Left lung (tissue), 10 donors: Measurements from ENCODE around the gene ARHGAP10. TPM values are rescaled to one million over a fixed set of nuclear protein-coding genes. Genes with fewer than 3 reads are reported as not detected.
"Not testable (repeated sequence)": the region's sequence is repeated elsewhere in the genome, so short reads cannot be mapped to it uniquely, and the experiment has no call there.

Experiments used
- ATAC-seq: fragments of 200-7000 bp; cut with Tn5 transposase; one replicate; pipeline ENCODE4 v1.9.1; 2020; ENCODE audit warnings: moderate library complexity
- DNase-seq, 4 donors: peaks; one replicate each; pipeline ENCODE4 v3.0.0-alpha.2; 2013 to 2020
- H3K27ac ChIP-seq, 2 donors: fragments of 200-600 bp; sonication (generic) in 1 of 2; one replicate each; pipeline versions ENCODE4 v1.5.0 to v1.8.0; 2020 to 2021
- H3K27me3 ChIP-seq, 2 donors: fragments of 200-600 bp; sonication (generic) in 1 of 2; one replicate each; pipeline versions ENCODE4 v1.5.0 to v1.8.0; 2020 to 2021
- H3K36me3 ChIP-seq, 2 donors: fragments of 200-600 bp; sonication (generic) in 1 of 2; one replicate each; pipeline versions ENCODE4 v1.5.0 to v1.8.0; 2020 to 2021
- H3K4me1 ChIP-seq, 2 donors: fragments of 200-600 bp; one replicate each; pipeline ENCODE4 v1.8.0; 2021
- H3K4me3 ChIP-seq, 2 donors: fragments of 200-600 bp; sonication (generic) in 1 of 2; one replicate each; pipeline versions ENCODE4 v1.5.0 to v1.8.0; 2020 to 2021; ENCODE audit warnings: mild to moderate bottlenecking in 1 of 2
- H3K9me3 ChIP-seq, 2 donors: fragments of 200-600 bp; sonication (generic) in 1 of 2; one replicate each; pipeline versions ENCODE4 v1.5.0 to v1.8.0; 2020 to 2021
- intact Hi-C, 2 donors: fragments of 100-400 bp; cut with DNase I; formaldehyde crosslinking; loops; one replicate each; pipeline versions ENCODE4 v1.11.2 to v1.14.2; 2022
- polyA plus RNA-seq, 6 donors: library from polyadenylated mRNA; unstranded; fragments of 120-200 nt; gene quantifications; one replicate each; pipeline ENCODE4 v1.2.1, GENCODE V29; 2013; ENCODE audit not compliant: insufficient read length in 6 of 6
- total RNA-seq, 2 donors: library from RNA; stranded (reverse); fragmentation: NEBNext Ultra II Directional; extraction: Animal tissue kit (Norgen Biotek cat#: 25700); gene quantifications; one replicate each; pipeline ENCODE4 v1.2.1, GENCODE V29; 2021
- TF ChIP-seq, protein P1 (sequence below), 2 donors: fragments of 200-600 bp; sonication (generic) in 1 of 2; IDR thresholded peaks; one replicate each; pipeline versions ENCODE4 v1.5.0 to v1.8.0; 2021; ENCODE audit warnings: antibody characterized with exemption in 2 of 2
- donor health status: DM: no; HTN: yes; CAD: no.
- donor health status: DM: no; HTN: no; CAD: no.

ARHGAP10 gene
- total and polyA plus RNA-seq, 8 donors: 11.6 to 25.4 (median 14.2) TPM

DNA sequence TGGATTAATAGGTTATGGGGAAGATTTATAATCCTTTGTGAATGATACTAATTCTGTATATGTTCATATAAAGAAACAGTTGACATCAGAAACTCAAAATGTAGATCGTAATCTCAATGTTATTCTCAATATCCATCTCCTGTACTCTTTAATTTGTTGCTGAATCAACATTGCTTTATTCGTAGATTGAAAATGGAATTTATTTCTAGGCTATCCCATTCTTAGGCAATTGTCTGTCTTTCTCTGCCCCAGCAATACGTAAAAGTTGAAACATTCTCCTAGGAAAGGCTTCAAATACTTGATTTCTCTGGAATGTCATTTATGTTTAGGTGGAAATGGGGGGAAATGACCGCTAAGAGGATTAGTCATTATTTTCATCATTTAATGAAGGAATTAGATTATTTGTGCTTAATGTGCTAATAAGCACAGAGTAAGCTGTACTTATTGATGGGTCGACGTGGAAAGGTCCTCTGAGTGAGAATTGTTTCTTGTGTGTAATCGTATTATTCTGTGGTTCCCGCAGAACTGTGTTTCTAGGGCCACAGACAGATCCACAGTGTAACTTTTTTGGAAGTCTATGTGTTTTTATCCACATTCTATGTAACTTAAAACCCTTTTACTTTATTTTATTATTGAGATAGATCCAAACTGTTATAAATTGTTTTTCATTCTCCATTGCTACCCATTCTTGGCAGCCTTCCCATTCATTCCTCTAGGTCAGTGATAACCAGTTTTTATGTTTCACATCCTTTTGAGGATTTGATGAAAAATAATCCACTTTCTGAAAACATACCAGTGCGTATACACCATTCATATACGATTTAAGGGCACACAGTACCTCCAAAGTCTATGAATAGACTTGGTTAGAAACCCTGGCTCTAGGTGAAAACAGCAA, 262.9 kb downstream of the ARHGAP10 start:
- TF ChIP-seq, protein P1, sequence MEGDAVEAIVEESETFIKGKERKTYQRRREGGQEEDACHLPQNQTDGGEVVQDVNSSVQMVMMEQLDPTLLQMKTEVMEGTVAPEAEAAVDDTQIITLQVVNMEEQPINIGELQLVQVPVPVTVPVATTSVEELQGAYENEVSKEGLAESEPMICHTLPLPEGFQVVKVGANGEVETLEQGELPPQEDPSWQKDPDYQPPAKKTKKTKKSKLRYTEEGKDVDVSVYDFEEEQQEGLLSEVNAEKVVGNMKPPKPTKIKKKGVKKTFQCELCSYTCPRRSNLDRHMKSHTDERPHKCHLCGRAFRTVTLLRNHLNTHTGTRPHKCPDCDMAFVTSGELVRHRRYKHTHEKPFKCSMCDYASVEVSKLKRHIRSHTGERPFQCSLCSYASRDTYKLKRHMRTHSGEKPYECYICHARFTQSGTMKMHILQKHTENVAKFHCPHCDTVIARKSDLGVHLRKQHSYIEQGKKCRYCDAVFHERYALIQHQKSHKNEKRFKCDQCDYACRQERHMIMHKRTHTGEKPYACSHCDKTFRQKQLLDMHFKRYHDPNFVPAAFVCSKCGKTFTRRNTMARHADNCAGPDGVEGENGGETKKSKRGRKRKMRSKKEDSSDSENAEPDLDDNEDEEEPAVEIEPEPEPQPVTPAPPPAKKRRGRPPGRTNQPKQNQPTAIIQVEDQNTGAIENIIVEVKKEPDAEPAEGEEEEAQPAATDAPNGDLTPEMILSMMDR (IDR thresholded peaks at IDR 0.05): no peak
- intact Hi-C loops: no loop called here
- no peak for ATAC-seq

DNA sequence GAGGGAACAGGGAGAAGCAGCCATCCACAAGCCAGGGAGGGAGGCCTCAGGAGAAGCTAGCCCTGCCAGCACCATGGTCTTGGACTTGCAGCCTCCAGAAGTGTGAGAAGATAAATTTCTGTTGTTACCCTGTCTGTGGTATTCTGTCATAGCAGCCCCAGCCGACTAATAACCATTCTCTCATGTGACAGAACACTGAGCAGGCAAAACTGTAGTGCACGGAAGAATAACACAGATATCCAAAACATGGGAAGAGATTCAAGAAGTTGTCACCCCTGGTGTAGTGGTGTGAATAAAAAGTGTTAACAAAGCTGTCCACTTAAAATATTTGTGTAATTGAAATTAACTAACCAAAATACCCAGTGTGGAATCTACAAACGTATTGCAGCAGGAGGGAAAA, 265.0 kb downstream of the ARHGAP10 start:
- TF ChIP-seq, protein P1 (IDR thresholded peaks at IDR 0.05): no peak
- no peak for DNase-seq
- Histone ChIP-seq H3K27ac (no peak overlapping the region), H3K9me3 (peaks cover 0 to 4% of the 10 kb centered on the region in 2 donors), H3K36me3 (peaks cover 0 to 8% of the 10 kb centered on the region in 2 donors), H3K4me3 (no peak overlapping the region), H3K4me1 (no peaks in the 10 kb centered on the region), H3K27me3 (no peaks in the 10 kb centered on the region)
- no peak for ATAC-seq
- intact Hi-C loops: no loop called here

More for the DNA sequence above, 262.9 kb downstream of the ARHGAP10 start:
- Histone ChIP-seq H3K27ac (no peak overlapping the region), H3K27me3 (no peaks in the 10 kb centered on the region), H3K36me3 (peaks cover 0 to 8% of the 10 kb centered on the region in 2 donors), H3K4me3 (no peak overlapping the region), H3K4me1 (no peaks in the 10 kb centered on the region), H3K9me3 (no peaks in the 10 kb centered on the region)
- no peak for DNase-seq

DNA sequence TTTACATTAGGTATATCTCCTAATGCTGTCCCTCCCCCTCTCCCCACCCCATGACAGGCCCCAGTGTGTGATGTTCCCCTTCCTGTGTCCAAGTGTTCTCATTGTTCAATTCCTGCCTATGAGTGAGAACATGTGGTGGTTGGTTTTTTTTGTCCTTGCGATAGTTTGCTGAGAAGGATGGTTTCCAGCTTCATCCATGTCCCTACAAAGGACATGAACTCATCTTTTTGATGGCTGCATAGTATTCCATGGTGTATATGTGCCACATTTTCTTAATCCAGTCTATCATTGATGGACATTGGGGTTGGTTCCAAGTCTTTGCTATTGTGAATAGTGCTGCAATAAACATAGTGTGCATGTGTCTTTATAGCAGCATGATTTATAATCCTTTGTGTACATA, 268.1 kb downstream of the ARHGAP10 start:
- intact Hi-C loops, ATAC-seq, H3K27me3 ChIP-seq, DNase-seq, H3K4me3 ChIP-seq, H3K4me1 ChIP-seq, H3K27ac ChIP-seq, H3K36me3 ChIP-seq, H3K9me3 ChIP-seq: not testable (repeated sequence)

DNA sequence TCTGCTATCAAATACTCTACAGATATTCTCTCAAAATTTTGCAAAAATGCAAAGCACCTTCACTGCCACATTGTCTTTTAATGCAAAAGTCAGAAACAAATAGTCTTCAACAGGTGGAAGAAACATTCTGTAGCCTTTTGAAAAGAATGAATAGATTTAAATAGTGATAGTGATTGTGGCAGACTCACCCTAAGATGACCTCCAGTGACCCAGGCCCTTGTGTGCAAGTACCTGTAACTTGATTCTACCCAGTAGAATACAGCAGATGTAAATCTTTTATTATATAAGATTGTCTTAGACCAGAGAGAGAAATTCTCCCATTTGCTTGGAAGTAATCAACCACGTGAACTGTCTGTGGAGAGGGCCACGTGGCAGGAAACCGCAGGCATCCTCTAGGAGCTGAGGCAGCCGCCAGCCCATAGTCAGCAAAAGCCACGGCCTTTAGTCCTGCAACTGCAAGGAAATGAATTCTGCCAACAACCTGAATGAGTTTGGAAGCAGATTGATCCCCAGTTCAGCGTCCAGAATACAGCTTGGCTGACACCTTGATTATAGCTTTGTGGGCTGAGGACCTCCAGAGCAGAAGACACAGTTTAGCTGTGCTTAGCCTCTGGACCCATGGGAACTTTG, 272.5 kb downstream of the ARHGAP10 start:
- DNase-seq (peak in 2 of 4 donors; percentile 57 to 87), ATAC-seq (peak; percentile 51)
- peaks cover 0 to 4% of the 10 kb centered on the region in 2 donors for H3K9me3 ChIP-seq
- peaks cover 0 to 36% of the 10 kb centered on the region in 2 donors for H3K4me1 ChIP-seq
- no peaks in the 10 kb centered on the region for H3K27me3 ChIP-seq
- peak overlapping the region in 1 of 2 donors; percentile 48 for H3K27ac ChIP-seq
- H3K36me3 ChIP-seq: peaks cover 0 to 5% of the 10 kb centered on the region in 2 donors
- H3K4me3 ChIP-seq: no peak overlapping the region
- TF ChIP-seq, protein P1 (IDR thresholded peaks at IDR 0.05): no peak
- intact Hi-C loops: no loop called here

DNA sequence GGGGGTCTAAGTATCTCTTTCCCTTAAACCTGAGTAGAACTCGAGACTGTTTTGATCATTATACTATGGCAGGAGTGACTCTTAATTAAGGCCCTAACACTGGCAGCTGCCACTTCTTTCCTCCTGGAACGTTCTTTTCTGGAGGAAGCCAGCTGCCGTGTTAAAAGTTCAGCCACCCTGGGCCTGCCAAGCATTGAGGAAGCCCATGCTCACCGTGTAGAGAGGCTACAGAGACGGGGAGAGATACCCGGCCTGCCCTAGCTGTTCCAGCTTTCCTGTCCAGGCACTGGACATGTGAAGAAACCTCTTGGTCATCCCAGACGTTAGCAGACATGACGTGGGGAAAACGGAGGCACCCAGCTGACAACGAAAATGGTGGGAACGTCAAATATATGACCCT, 274.1 kb downstream of the ARHGAP10 start:
- Histone ChIP-seq H3K27ac (no peak overlapping the region), H3K27me3 (no peaks in the 10 kb centered on the region), H3K9me3 (peaks cover 0 to 1% of the 10 kb centered on the region in 2 donors), H3K36me3 (no peaks in the 10 kb centered on the region), H3K4me3 (no peak overlapping the region), H3K4me1 (peaks cover 0 to 36% of the 10 kb centered on the region in 2 donors)
- intact Hi-C loops: no loop called here
- TF ChIP-seq, protein P1 (IDR thresholded peaks at IDR 0.05): no peak
- DNase-seq (no peak), ATAC-seq (no peak)
